ENCODE measurements around the gene SLIT2.
A peak's percentile ranks its signal among the peaks of the same experiment; 100 is the strongest.

SLIT2 gene

GRCh38 chr4:20264688-20265087 is 13.0 kb downstream of the SLIT2 start:
- DNase-seq (ENCODE audit: low spot score): no peak

GRCh38 chr4:20265726-20266125 is 14.0 kb downstream of the SLIT2 start:
- no peak for DNase-seq (ENCODE audit: low spot score)

GRCh38 chr4:20266215-20267082 is 14.7 kb downstream of the SLIT2 start:
- DNase-seq (ENCODE audit: low spot score): no peak

GRCh38 chr4:20268028-20268427 is 16.3 kb downstream of the SLIT2 start:
- DNase-seq (ENCODE audit: low spot score): no peak

GRCh38 chr4:20269320-20269719 is 17.6 kb downstream of the SLIT2 start:
- no peak for DNase-seq (ENCODE audit: low spot score)

GRCh38 chr4:20271950-20272349 is 20.2 kb downstream of the SLIT2 start:
- no peak for DNase-seq (ENCODE audit: low spot score)

- DNase-seq (ENCODE audit: low spot score): peak; percentile 60
Measured at GRCh38 chr4:20272411-20272872, 20.7 kb downstream of the SLIT2 start.

GRCh38 chr4:20273793-20274192 is 22.1 kb downstream of the SLIT2 start:
- no peak for DNase-seq (ENCODE audit: low spot score)

GRCh38 chr4:20276848-20277247 is 25.1 kb downstream of the SLIT2 start:
- no peak for DNase-seq (ENCODE audit: low spot score)

GRCh38 chr4:20278195-20278594 is 26.5 kb downstream of the SLIT2 start:
- DNase-seq (ENCODE audit: low spot score): no peak

GRCh38 chr4:20279381-20279780 is 27.7 kb downstream of the SLIT2 start:
- no peak for DNase-seq (ENCODE audit: low spot score)

GRCh38 chr4:20281453-20281852 is 29.7 kb downstream of the SLIT2 start:
- DNase-seq (ENCODE audit: low spot score): no peak

GRCh38 chr4:20283039-20283438 is 31.3 kb downstream of the SLIT2 start:
- no peak for DNase-seq (ENCODE audit: low spot score)

- peak; percentile 18 for DNase-seq (ENCODE audit: low spot score)
Measured at GRCh38 chr4:20284990-20285389, 33.3 kb downstream of the SLIT2 start.

GRCh38 chr4:20287246-20287645 is 35.5 kb downstream of the SLIT2 start:
- no peak for DNase-seq (ENCODE audit: low spot score)

GRCh38 chr4:20288047-20288650 is 36.4 kb downstream of the SLIT2 start:
- no peak for DNase-seq (ENCODE audit: low spot score)

GRCh38 chr4:20288846-20289512 is 37.3 kb downstream of the SLIT2 start:
- no peak for DNase-seq (ENCODE audit: low spot score)

- no peak for DNase-seq (ENCODE audit: low spot score)
Measured at GRCh38 chr4:20289782-20290181, 38.1 kb downstream of the SLIT2 start.

- no peak for DNase-seq (ENCODE audit: low spot score)
Measured at GRCh38 chr4:20292739-20293138, 41.0 kb downstream of the SLIT2 start.

- DNase-seq (ENCODE audit: low spot score): no peak
Measured at GRCh38 chr4:20297261-20297660, 45.6 kb downstream of the SLIT2 start.

GRCh38 chr4:20297783-20298182 is 46.1 kb downstream of the SLIT2 start:
- no peak for DNase-seq (ENCODE audit: low spot score)

- no peak for DNase-seq (ENCODE audit: low spot score)
Measured at GRCh38 chr4:20298455-20298854, 46.8 kb downstream of the SLIT2 start.

- no peak for DNase-seq (ENCODE audit: low spot score)
Measured at GRCh38 chr4:20298986-20299385, 47.3 kb downstream of the SLIT2 start.

Measured in RKO (cell line).